Sigmoid colon (tissue), 7 donors: ENCODE results near the gene EMILIN1. TPM values are rescaled to one million over a fixed set of nuclear protein-coding genes. Genes with fewer than 3 reads are reported as not detected.

Source experiments
- DNase-seq: peaks from one replicate; pipeline ENCODE4 v3.0.0-alpha.2; 2019
- H3K27ac ChIP-seq, 4 donors: fragments of 200-600 bp; sonication (generic); one replicate each; pipeline ENCODE4 v1.5.1; 2016 to 2019; ENCODE audit warnings: mild to moderate bottlenecking in 1 of 4
- H3K27me3 ChIP-seq, 3 donors: fragments of 200-600 bp; sonication (generic); one replicate each; pipeline ENCODE4 v1.5.1; 2019; ENCODE audit warnings: mild to moderate bottlenecking in 1 of 3
- H3K36me3 ChIP-seq, 4 donors: fragments of 200-600 bp; sonication (generic); one replicate each; pipeline ENCODE4 v1.5.1; 2016 to 2019
- H3K4me1 ChIP-seq, 4 donors: fragments of 200-600 bp; sonication (generic); one replicate each; pipeline ENCODE4 v1.5.1; 2017 to 2019
- H3K4me3 ChIP-seq, 4 donors: fragments of 200-600 bp; sonication (generic); one replicate each; pipeline ENCODE4 v1.5.1; 2017 to 2019; ENCODE audit warnings: mild to moderate bottlenecking in 2 of 4, moderate library complexity in 1 of 4
- H3K9me3 ChIP-seq, 4 donors: fragments of 200-600 bp in 3 of 4; sonication (generic) in 3 of 4; one replicate each; pipeline versions ENCODE4 v1.5.1 to v1.6.1; 2013 to 2019
- EP300 ChIP-seq, 4 donors: sonication (generic); formaldehyde crosslinking; IDR thresholded peaks; one replicate each; pipeline ENCODE4 v1.6.1; 2017; ENCODE audit warnings: antibody characterized with exemption in 4 of 4
- POLR2A ChIP-seq, 2 donors: fragments of 450-650 bp; IDR thresholded peaks; one replicate each; pipeline ENCODE4 v1.6.1; 2016; ENCODE audit warnings: antibody characterized with exemption in 2 of 2, mild to moderate bottlenecking in 2 of 2, moderate library complexity in 2 of 2
- POLR2AphosphoS5 ChIP-seq, 4 donors: sonication (generic); formaldehyde crosslinking; IDR thresholded peaks; one replicate each; pipeline ENCODE4 v1.6.1; 2017; ENCODE audit warnings: antibody characterized with exemption in 4 of 4
- WGBS, 2 donors: extraction: QIAGEN DNeasy Blood & Tissue Kit; methylation state at CpG; one replicate each; pipeline ENCODE4 v1.1.7; 2013; 5-methylcytosine and 5-hydroxymethylcytosine counted together
- intact Hi-C: fragments of 100-400 bp; cut with DNase I; formaldehyde crosslinking; loops from one replicate; pipeline ENCODE4 v1.15.1; 2023
- polyA plus RNA-seq, 3 donors: library from polyadenylated mRNA; stranded (reverse); fragments of 200-250 nt; gene quantifications; one replicate each; pipeline ENCODE4 v1.2.3, GENCODE V29; 2013
- total RNA-seq, 4 donors: library from RNA; depleted of rRNA; stranded (reverse); fragments of >200 nt; gene quantifications; one replicate each; pipeline ENCODE4 v1.1.0, GENCODE V29; 2016
- TF ChIP-seq, protein P1 (sequence below), 4 experiments: fragments of 450-650 bp in 3 of 4; fragments of 200-600 bp in 1 of 4; IDR thresholded peaks; one replicate each; pipeline ENCODE4 v1.5.1; 2016 to 2019; ENCODE audit warnings: antibody characterized with exemption in 4 of 4, mild to moderate bottlenecking in 3 of 4, moderate library complexity in 2 of 4
- donor health status: healthy with polysubstance abuse.
- donor health status: Bipolar disorder and iron deficiency.
- donor health status: healthy.

The EMILIN1 gene
- total and polyA plus RNA-seq, 7 donors, result 4.8 to 350 (median 156) TPM

DNA sequence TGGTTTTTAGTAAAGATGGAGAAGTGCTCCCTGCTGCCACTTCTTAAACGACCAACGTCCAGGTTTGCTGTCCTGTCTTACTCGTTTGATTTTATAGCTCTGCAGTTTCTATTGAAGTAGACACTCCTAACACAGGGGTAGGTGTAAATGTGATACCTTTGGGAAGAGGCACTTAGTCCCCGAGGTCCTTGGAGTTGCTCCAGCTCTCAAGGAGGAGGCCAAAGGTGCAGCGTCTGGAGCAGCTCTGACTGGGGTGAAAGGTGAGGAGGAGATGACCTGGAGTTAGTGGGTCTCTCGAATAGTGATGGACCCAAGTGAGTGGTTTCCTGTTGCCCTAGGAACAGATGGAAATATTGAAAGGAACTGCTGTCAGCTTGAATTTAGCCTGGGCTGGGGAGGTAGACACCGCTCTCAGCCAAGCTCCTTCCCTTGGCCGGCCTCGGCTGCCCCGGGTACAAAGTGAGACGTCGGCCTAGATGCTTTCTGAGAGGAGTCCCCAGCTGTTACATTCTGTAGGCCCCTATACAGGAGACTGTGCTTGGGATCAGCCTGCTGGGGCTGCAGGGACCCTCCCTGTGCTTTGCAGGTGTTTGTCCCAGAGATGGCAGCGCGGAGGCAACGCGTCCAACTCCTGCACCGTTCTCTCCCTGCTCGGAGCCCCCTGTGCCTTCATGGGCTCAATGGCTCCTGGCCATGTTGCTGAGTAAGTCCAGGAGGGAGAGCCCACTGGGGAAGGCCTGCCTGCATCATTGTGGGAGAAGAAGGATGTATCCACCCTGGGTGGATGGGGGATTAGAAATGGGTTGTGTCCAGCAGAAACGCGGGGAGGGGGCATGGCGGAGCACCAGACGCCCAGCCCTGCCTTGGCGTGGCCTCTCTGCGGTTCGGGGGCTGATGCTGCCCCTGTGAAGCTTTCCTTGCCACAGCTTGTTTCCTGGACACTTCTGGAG, 13.6 kb downstream of the EMILIN1 start:
- Histone ChIP-seq H3K4me1 (peaks cover 0 to 20% (median 13%) of the 10 kb centered on the region in 4 donors), H3K27ac (no peak overlapping the region), H3K9me3 (no peaks in the 10 kb centered on the region), H3K36me3 (no peaks in the 10 kb centered on the region), H3K4me3 (no peak overlapping the region), H3K27me3 (no peaks in the 10 kb centered on the region)
- TF ChIP-seq, protein P1, sequence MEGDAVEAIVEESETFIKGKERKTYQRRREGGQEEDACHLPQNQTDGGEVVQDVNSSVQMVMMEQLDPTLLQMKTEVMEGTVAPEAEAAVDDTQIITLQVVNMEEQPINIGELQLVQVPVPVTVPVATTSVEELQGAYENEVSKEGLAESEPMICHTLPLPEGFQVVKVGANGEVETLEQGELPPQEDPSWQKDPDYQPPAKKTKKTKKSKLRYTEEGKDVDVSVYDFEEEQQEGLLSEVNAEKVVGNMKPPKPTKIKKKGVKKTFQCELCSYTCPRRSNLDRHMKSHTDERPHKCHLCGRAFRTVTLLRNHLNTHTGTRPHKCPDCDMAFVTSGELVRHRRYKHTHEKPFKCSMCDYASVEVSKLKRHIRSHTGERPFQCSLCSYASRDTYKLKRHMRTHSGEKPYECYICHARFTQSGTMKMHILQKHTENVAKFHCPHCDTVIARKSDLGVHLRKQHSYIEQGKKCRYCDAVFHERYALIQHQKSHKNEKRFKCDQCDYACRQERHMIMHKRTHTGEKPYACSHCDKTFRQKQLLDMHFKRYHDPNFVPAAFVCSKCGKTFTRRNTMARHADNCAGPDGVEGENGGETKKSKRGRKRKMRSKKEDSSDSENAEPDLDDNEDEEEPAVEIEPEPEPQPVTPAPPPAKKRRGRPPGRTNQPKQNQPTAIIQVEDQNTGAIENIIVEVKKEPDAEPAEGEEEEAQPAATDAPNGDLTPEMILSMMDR (IDR thresholded peaks at IDR 0.05), result no peak
- no peak for TF ChIP-seq POLR2A (IDR thresholded peaks at IDR 0.05)
- no peak for TF ChIP-seq EP300 (IDR thresholded peaks at IDR 0.05)
- DNase-seq, result no peak
- intact Hi-C loops, result no loop called here
- WGBS, 2 donors, result 74 to 81% methylated on average over 25 of the region's 25 CpGs

DNA sequence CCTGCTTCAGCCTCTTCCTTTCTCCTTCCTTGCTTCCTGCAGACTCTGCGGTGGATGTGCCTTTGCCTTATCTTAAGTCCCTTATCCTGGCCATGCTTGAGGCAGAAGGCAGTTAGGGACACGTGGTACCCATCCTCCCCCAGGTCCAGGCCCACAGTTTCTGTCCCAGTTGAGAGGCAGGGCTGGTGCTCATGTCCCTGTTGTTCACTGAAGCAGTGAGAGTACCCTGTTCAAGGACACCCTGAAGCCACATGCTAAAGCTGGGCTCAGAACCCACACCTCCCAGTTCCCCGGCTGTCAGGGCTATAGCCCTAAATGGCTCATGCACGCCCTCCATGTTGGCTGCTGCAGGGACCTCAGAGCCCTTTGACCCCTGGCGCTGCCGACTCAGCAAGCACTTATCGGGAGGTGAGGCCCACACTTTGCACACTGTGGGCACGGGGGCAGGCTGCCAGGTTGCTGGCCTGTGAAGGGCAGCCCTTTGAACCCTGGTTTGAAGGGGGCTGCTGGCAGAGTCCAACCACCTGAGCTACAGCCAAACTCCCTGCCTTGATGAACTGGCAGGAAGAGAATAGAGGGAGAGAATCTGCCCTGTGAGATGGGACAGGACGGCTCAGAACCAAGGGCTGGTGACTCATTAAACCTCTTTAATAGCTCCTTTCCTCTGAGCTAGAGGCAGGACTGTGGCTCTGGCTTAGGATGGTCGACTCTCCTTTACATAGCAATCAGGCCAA, 14.4 kb downstream of the EMILIN1 start:
- H3K4me3 ChIP-seq, result no peak overlapping the region
- WGBS, 2 donors, result 27 to 65% methylated on average over 10 of the region's 10 CpGs
- H3K4me1 ChIP-seq, result peaks cover 0 to 12% (median 6%) of the 10 kb centered on the region in 4 donors
- no peaks in the 10 kb centered on the region for H3K27me3 ChIP-seq
- no peaks in the 10 kb centered on the region for H3K36me3 ChIP-seq
- no peak for DNase-seq
- no peak overlapping the region for H3K27ac ChIP-seq
- TF ChIP-seq EP300 (IDR thresholded peaks at IDR 0.05), result no peak
- TF ChIP-seq POLR2AphosphoS5 (IDR thresholded peaks at IDR 0.05), result no peak
- no peak for TF ChIP-seq POLR2A (IDR thresholded peaks at IDR 0.05)
- TF ChIP-seq, protein P1 (IDR thresholded peaks at IDR 0.05), result no peak
- intact Hi-C loops, result no loop called here
- H3K9me3 ChIP-seq, result no peaks in the 10 kb centered on the region

DNA sequence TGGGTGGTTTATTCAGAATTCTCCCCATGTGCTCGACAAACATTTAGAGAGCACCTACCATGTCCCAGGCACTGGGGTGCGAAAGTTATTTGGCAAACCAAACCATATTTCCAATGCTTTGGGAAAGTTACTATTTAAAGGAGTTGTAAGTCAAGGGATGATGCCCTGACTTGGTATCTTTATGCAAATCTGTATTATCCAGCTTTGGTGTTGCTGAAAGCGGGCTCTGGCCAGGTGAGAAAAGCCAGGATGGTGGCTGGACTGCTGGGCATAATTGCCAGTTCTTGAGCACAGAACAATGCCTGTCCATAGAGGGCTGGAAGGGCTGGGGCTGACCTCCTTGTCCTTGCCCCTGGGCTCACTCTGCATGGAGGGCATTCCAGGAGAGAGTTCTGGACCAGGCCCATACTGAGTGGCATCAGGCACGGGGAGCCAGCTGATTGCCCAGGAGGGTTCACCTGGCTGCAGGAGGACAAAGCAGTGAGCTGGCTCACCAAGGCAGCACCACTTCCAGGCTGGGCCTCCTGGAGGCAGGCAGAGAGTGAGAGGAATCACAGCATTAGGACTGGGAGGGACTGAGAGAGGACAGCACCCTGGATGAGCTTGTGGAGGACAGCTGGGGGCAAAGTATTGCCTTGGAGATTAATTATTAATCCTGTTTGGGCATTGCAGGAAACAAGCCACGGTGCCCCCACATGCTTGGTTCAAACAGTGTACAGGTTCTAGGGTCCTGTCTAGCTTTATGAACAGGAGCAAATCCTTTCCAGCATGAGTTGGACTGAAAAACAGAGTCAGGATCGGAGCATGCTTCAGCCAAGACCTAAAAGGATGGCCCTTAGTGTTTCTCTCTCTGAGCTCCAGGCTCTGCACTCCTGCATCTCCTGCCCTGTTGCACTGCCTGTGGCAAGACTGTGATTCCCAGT, 15.3 kb downstream of the EMILIN1 start:
- intact Hi-C loops, result no loop called here
- Histone ChIP-seq H3K4me1 (peaks cover 0 to 12% (median 6%) of the 10 kb centered on the region in 4 donors), H3K9me3 (no peaks in the 10 kb centered on the region), H3K27ac (no peak overlapping the region), H3K36me3 (no peaks in the 10 kb centered on the region), H3K27me3 (no peaks in the 10 kb centered on the region), H3K4me3 (no peak overlapping the region)
- no peak for DNase-seq
- WGBS, 2 donors, result 72 to 88% methylated on average over 6 of the region's 6 CpGs
- no peak for TF ChIP-seq POLR2A (IDR thresholded peaks at IDR 0.05)
- no peak for TF ChIP-seq EP300 (IDR thresholded peaks at IDR 0.05)

DNA sequence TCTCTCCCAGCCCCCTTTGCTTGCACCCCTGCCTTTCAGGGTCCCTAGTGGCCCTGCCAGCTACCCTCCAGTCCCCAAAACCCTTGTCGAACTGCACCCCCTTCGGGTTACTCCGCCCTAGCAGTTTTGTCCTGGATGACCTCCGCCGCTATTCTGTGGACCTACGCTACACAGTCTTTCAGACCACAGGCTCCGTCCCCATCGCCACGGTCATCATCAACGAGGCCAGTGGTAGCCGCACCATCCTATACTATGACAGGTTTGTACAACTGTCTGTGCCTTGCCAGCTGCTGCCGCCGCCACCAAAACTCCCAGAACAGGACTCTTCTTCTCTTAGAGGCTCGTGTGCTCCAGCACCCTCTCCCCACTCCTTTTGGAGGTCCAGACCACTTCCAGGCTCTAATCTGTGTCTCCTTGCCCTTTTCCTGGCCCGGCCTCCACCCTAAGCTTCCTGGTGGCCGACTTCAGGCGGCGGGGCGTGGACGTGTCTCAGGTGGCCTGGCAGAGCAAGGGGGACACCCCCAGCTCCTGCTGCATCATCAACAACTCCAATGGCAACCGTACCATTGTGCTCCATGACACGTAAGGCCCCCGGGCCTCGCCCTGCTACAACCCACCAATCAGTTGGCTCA, 16.1 kb downstream of the EMILIN1 start:
- WGBS, 2 donors, result 94% methylated on average over 24 of the region's 24 CpGs

More for the DNA sequence above, 16.1 kb downstream of the EMILIN1 start:
- H3K4me1 ChIP-seq, result peaks cover 0 to 12% (median 6%) of the 10 kb centered on the region in 4 donors
- intact Hi-C loops, result no loop called here
- no peak for DNase-seq
- no peak overlapping the region for H3K27ac ChIP-seq
- TF ChIP-seq EP300 (IDR thresholded peaks at IDR 0.05), result no peak
- TF ChIP-seq, protein P1 (IDR thresholded peaks at IDR 0.05), result no peak
- no peak for TF ChIP-seq POLR2AphosphoS5 (IDR thresholded peaks at IDR 0.05)
- no peak for TF ChIP-seq POLR2A (IDR thresholded peaks at IDR 0.05)
- H3K9me3 ChIP-seq, result no peaks in the 10 kb centered on the region
- H3K36me3 ChIP-seq, result no peaks in the 10 kb centered on the region
- no peak overlapping the region for H3K4me3 ChIP-seq
- H3K27me3 ChIP-seq, result no peaks in the 10 kb centered on the region
